ENCODE data around the gene DAD1.

Gene DAD1

GRCh38 chr14:22521449-22522239 is 67.4 kb downstream of the DAD1 start:
- H3K4me3 ChIP-seq (ENCODE audit: low read depth, low read length), result no peak overlapping the region
- no peak for DNase-seq (ENCODE audit: low read depth)
- no peak for TF ChIP-seq CTCF (IDR thresholded peaks at IDR 0.05; ENCODE audit: low read depth, low read length, missing control alignments)

GRCh38 chr14:22520796-22521195 is 68.2 kb downstream of the DAD1 start:
- no peak for DNase-seq (ENCODE audit: low read depth)
- no peak overlapping the region for H3K4me3 ChIP-seq (ENCODE audit: low read depth, low read length)
- no peak for TF ChIP-seq CTCF (IDR thresholded peaks at IDR 0.05; ENCODE audit: low read depth, low read length, missing control alignments)

GRCh38 chr14:22519877-22520685 is 68.9 kb downstream of the DAD1 start:
- DNase-seq (ENCODE audit: low read depth), result no peak
- no peak for TF ChIP-seq CTCF (IDR thresholded peaks at IDR 0.05; ENCODE audit: low read depth, low read length, missing control alignments)
- H3K4me3 ChIP-seq (ENCODE audit: low read depth, low read length), result no peak overlapping the region

- H3K4me3 ChIP-seq (ENCODE audit: low read depth, low read length), result no peak overlapping the region
- no peak for TF ChIP-seq CTCF (IDR thresholded peaks at IDR 0.05; ENCODE audit: low read depth, low read length, missing control alignments)
- no peak for DNase-seq (ENCODE audit: low read depth)
Measured at GRCh38 chr14:22518073-22518472, 71.0 kb downstream of the DAD1 start.

- DNase-seq (ENCODE audit: low read depth), result no peak
- no peak for TF ChIP-seq CTCF (IDR thresholded peaks at IDR 0.05; ENCODE audit: low read depth, low read length, missing control alignments)
- H3K4me3 ChIP-seq (ENCODE audit: low read depth, low read length), result no peak overlapping the region
Measured at GRCh38 chr14:22517117-22517720, 71.8 kb downstream of the DAD1 start.

- no peak overlapping the region for H3K4me3 ChIP-seq (ENCODE audit: low read depth, low read length)
- DNase-seq (ENCODE audit: low read depth), result no peak
- no peak for TF ChIP-seq CTCF (IDR thresholded peaks at IDR 0.05; ENCODE audit: low read depth, low read length, missing control alignments)
Measured at GRCh38 chr14:22515929-22516328, 73.1 kb downstream of the DAD1 start.

All from GM12864 (cell line).